GM19397 (cell line): Measurements from ENCODE around the gene S100PBP.

Experiments used
- ATAC-seq: cut with Tn5 transposase; IDR thresholded peaks from one replicate; pipeline ENCODE4 v1.9.1; 2021; ENCODE audit warnings: mild to moderate bottlenecking, moderate library complexity; ENCODE audit not compliant: unreplicated experiment

S100PBP gene

DNA sequence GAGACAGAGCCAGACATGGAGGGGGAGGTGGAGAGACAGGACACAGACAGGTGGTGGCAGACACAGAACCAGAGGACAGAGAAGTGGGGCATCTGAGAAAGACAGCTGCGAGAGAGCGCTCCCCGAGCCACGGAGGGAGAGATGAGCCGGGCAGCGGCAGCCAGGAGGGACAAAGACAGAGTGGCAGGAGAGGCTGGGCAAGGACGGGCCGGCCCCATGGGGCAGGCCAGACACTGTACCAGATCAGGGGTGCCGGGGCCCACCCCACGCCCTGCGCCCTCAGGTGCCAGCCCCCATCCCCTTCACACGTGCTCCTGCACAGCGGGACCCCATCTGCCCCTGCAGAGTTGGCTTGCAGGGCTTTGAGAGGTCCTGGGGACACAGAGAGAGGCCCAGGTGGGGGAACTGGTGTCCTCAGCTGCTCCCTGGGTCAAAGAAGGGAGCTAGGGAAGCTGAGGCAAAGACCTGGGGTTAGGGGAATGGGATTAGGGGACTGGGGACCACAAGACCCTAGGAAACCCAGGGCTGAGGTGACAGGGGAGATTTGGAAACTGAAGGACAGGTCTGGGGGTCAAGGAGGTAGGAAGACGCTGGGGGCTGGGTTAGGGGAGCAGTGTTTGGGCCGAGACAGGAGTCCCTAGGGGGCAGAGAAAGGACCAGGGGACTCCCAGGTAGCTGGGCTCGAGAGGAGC is 52.6 kb downstream of the S100PBP start:
- no peak for ATAC-seq

DNA sequence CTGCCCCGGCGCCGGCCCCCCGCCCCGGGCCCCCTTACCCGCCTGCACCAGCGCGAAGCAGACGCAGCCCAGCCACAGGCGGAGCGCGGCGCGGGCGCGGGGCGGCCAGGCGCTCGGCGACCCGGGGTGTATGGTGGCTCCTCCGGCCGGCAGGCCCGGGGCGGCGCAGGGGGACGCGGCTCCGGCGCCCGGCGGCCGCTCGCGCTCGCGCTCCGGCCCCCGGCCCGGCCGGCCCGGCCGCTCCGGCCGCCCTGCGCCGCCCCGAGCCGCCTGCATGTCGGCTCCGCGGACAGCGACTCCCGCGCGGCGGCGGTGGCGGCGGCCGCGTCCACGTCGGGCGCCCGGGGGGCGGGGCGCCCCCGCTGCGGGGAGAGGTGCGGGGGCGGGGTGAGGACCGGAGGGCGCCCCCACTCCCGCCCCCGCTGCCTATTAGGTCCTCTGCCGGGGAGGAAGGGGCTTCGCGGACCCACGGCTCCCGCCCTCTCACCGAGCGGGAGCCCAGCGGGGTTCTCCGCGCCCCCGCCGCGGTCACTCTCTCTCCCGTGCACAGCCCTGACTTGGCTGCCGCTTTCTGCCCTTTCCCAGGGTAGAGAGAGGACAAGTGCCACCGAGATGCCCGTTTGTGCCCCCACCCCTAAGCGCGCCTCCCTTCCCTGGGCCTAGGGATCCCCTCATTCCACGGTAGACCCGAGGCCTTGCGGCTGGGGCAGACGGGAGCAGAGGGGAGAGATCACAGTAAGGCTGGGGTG is 53.3 kb downstream of the S100PBP start, which contains the start of gene FNDC5:
FNDC5 (minus strand) TSS at position 298 of the 749 bp plus-strand sequence.
- ATAC-seq = no peak

DNA sequence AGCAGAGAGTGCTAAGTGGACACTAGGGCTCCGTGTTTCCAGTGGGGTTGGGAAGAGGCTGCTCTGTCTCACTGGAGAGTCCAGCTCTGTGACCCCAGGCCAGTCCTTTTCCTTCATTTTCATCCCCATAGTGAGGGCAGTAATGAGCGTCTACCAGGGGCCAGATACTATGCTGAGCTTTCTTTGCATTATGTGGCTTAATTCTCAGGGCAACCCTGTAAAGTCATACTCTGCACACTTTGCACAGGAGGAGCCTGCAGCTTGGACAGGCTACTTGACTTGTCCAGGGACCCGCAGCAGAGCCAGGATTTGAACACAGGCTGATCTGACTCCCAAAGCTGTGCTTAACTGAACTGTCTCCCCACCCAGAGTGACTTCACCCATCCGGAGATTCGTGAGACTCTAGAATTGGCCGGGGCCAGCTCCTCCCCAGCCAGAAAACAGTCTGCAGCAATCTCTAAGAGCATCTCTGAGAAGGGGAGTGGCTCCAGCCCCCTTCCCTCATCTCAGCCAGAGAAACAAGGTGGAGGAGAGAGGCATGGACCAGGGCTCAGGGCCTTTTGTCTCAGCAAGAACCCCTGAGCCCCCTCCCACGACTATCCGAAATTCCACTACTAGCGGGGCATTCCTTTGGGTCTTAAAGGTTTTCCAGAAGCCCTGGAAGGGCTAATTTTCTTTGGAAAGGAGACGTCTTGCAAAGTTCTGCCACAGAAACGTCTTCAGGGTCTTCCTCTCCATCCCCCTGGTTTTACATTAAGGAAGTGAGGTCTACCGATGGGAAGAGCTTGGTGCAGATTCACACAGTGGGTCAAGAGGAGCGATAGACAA is 54.1 kb downstream of the S100PBP start:
- ATAC-seq = no peak

DNA sequence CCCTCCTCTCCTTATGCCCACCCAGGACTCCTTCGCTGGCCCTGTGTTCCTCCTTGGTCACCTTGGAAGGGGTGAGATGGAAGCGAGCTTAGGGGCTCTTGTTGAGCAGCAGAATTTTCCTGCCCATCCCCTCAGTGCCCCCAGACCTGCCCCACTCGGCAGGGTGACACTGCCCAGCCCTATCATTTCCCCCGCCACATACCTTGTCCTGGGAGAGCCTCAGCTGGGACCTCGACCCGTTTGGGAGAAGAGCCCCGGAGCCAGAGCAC is 54.7 kb downstream of the S100PBP start:
- no peak for ATAC-seq

DNA sequence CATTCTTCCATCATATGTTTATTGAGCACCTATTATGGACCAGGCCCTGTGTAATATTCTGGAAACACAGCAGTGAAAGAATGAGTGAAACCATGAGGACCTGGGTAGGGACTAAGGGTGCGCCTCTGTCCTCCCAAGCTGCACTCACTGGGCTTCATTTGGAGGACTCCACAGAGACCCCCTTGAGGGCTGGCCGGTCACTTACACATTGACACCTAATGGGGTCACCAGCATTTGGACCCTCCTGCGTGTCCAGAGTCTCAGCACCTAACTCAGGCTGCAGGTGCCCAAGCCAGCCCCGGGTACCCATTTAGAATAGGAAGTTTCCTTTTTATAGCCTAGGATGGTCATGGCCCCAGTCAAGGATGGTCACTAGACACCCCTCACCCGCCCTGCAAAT is 56.0 kb downstream of the S100PBP start:
- ATAC-seq = no peak

DNA sequence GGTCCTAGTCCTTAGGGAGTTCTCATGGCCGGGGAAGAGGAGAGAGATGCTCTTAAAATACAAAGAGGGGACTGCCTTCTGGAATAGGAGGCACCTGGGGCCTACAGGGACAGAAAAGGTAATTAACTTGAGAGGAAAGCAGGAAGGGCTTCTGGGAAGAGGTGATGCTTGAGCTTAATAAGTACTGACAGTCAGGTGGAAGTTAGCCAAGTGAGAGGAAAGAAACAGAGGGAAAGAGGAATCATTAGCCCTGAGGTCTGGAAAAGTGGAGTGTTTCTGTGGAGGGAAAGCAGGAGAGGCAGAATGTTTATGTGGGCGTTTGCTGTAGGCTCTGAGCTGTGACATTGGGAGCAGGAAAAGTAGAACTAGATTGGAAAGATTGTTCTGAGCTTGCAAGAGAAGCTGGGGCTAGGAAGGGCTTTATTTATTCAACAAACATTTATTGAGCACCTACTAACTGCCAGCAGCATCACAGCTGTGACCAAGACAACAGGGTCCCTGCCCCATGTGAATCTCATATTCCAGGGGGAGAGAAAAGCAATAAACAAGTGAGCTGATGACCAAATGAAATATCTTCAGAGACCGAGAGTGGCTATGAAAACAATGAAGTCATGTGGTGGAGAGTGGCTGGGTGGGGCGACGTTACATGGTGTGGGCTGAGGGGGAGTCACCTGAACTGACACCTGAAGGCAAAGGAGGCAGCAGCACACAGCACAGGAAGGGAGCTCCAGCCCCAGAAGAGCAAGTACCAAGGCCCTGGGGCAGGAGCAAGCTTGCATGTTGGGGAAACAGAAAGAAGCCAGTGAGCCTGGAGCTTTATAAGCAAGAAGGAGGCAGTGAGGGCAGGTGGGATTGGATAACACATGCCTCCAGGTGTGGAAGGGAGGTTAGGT is 57.7 kb downstream of the S100PBP start:
- no peak for ATAC-seq

DNA sequence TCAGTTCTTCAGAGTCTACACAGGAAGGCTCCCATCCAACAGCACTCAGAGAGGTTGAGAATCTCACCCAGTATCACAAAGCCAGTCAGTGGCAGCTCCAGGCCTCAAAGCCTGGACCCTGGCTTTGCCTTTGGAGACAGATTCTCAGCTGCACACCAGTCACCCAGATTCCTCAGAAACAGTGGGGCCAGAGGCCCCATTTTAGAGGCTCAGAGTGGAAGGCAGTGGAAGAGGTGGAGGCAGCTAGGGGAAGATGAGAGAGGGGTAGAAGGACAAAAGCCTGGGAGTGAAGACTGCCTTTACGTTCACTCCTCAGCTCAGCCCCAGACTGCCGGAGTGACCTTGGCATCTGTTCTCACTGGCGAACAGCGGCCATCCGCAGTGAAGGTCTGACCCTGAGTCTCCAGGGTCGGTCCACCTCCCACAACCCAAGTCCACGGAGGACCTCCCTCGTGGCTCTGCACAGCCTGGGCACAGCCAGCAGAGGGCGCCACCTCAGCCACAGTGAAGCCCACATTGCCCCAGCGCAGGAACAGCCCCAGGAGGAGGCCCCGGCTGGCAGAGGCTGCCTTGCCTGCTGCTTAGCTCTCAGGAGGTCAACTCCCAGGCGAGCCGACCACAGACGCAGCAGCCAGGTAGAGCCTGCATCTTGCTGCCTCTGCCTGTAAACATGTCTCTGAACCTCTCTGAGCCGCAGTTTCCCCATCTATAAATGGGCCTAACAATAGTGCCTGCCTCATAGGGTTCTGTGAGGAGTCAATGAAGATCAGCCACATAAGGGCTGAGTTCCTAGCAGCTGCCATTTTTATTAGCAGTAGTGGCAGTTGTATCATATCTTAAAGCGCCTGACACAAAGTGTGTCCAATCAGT is 59.1 kb downstream of the S100PBP start:
- no peak for ATAC-seq

DNA sequence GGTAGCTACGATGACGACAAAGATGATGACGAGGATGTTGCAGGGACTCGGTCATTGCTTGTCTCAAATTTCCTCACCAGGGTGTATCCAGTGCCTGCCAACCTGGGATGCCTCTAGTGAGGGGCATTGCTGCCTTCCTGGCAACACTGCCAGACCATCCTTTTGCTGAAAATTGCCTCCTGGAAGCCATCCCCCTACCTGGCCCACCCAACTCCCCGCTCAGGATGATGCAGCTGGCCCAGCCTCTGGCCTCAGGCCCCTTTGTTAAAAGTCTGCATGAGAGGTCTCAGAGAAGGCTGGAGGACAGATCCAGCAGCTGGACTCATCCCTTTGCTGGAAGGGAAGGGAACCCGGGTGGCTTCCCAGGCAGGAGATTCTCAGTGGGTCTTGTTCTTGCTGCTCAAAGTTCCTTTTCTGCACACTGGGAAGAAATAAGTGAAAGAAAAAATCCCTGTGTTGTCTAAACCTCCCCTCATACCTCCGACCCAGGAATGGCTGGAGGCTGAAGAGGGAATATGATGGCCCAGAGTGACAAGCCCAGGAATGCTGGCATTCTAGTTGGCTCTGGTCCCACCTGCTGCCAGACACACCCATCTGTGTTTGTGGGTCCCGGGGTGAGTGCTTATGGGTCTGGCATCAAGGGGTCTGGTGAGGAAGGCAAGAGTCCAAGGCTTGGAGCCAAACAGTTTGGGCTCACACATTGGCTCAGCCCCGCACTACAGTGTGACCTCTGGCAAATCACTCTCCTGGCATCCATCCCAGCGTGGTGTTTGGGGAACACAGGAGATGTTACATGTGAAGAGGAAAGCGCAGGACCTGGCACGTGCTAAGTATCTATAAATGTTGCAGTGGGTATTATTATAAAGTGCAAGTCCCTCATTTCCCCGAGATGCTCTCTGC is 60.0 kb downstream of the S100PBP start:
- no peak for ATAC-seq

DNA sequence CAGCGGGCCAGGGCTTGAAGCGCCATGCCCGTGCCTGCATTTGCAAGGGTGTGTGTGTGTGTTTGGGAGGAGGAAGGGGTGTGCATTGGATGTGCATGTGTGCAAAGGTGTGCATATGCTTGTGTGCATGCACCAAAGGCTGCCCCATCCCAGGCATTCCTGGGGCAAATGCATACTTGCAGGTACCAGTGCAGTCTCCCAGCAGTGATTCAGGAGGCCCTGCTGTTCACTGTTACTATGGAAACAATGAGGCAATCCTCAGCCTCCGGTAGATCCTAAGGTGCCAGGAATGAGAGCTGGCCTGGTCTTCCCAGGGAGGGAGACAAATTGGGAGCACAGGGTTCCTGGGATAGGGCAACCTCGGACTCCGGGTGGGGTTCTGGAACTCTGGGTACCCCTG is 60.7 kb downstream of the S100PBP start:
- ATAC-seq = no peak

DNA sequence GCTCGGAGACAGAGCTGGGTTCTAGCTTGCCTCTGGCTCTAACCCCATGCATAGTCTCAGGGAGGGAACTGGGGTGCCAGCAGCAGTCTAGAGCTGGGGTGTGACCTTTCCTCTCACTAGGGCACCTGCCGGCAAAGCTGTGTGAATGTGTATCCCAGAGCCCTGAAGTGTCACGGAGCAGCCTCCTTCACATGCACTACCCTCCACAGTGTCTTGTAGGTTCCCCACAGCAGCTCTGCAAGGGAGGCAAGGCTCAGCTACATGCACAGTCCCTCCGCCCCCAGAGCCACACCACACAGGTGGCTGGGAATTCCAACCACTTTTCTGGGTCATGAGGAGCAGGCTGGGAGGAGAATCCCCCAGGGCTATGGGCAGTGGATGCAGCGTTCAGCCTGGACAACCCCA is 61.2 kb downstream of the S100PBP start:
- ATAC-seq = no peak

DNA sequence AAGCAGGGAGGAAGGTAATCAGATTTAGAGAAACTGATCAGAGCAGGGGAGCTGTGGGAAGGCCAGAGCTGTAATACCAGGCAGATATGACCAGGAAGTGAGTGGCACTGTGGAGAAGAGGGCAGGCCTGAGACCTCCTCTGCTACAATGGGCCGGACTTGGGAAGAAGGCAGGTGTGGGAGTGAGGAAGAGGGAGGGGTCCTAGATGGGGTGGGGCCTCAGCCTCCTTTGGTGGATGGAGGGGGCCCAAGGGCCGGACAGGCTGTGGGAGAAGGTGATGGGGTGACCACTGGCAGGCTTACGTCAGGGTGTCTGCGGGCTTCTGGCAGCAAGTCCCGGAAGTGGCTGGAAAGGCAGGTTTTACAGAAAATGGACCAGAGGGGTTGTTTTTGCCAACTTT is 63.8 kb downstream of the S100PBP start:
- no peak for ATAC-seq

DNA sequence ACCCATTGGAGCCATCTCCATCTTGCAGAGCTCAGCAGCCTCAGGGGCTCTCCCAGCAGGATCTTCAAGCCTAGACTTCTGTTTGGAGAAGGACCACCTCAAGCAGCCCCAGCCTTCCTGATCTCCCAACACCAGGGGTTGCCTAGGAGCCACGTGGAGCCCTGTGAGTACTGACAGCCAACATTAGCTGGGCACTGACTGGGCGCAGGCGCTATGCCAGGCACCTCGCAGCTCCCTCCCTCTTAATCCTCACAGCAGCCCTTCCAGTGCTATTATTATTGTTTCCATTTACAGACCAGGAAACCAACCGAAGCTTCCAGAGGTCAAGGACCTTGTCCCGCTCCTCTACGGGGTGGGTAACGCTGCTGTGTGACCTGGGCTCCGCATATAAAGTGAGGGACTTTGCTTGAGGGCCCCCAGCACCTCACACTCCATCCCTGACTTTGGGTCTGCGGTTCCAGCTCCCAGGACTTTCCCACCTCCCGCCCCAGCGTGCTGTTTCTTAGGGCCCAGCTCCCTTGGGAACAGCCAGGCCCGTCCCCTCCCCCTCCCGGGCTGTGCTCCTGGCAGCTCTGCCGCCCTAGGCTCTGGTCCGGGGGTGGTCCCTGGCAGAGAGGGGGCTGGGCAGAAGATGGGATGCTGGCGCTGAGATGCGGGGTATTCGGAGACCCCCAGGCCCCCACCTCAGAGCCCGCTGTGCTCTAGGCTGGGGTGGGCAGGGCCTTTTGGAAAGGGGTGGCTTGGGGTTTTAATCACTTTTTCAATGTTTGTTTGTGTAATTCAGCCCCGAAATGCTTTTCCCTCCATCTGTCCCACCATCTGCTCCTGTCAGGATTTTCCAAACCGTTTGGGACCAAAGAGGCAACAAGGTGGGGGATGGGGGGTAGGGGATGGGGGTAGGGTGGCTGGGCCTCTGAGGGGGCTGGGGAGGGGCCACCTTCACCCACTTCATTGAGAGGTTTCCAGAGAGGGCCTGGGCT is 64.7 kb downstream of the S100PBP start:
- no peak for ATAC-seq

DNA sequence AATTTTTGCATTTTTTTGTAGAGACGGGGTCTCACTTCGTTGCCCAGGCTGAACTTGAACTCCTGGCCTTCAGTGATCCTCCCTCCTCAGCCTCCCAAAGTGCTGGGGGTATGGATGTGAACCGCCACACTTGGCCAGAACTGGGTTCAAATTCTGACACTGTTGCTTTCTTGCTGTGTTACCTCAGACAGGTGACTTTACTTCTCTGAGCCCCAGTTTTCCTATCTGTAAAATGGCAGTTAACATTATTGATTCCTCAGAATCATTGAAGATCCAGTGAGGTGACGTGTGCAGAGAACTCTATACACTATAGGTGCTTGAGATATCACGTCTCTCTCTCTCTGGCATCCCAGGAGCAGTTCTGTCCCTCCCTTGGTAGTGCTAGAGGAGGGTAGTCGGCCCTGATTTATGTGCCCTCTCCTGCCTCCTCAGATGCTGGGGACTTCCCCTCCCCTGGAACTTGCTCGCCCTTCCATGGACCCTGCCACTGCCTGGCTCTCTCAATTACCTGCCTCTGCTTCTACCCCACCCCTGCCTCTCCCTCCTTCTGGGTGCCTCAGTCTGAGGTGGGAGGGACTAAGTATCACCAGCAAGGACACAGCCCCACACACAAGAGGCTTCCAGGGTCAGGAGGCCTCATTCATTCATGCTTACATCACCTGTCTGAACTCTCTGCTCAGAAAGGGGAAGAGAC is 66.0 kb downstream of the S100PBP start:
- no peak for ATAC-seq

DNA sequence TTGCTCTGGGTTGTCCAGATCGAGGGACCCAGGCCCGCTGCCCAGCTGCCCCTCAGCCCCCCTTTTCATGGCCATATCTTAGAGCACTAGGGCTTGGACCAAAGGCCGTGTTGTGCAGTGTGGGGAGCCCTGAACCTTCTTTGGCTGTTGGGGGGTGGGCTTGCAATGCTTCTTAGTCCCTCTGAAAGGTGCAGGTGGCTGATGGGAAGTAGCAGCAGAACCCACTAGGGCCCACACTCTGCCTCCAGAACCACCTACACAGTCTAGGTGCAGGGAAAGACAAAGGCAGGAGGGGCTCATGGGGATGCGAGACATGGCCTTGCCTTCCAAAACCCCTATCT is 66.5 kb downstream of the S100PBP start:
- no peak for ATAC-seq

DNA sequence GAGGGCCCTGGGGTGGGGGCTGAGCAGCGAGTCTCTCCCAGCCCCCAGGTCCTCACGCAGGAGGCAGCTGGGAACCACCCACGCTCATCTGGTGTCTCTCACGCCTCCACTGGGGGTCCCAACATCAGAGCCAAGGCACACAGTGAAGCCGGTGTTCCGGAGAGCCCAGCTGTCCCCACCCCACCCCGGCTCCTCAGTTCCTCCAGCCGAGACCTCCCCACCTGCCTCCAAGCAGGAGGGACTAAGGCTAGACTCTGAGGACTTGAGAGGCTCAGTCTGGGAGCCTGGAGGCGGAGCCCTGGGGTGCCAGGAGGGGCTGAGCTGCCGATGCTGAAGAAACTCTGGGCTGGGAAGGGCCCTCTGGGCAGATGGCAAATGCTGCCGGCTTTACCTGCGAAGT is 67.3 kb downstream of the S100PBP start:
- no peak for ATAC-seq

DNA sequence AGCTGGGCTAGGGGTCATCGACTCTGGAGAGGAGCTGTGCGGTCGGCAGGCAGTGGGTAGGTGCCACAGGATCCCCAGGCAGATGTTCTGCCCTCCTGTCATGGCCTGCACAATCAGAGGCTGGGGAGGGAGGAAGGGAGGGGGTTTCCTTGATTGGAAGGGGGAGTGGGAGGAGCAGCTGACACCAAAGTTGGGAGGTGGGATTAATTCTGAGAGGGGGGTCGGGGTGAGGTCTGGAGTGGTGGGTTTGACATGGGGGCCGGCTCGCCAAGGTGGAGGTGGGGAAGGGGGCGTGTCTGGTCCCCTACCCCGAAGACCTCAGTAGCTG is 68.2 kb downstream of the S100PBP start:
- ATAC-seq = no peak

DNA sequence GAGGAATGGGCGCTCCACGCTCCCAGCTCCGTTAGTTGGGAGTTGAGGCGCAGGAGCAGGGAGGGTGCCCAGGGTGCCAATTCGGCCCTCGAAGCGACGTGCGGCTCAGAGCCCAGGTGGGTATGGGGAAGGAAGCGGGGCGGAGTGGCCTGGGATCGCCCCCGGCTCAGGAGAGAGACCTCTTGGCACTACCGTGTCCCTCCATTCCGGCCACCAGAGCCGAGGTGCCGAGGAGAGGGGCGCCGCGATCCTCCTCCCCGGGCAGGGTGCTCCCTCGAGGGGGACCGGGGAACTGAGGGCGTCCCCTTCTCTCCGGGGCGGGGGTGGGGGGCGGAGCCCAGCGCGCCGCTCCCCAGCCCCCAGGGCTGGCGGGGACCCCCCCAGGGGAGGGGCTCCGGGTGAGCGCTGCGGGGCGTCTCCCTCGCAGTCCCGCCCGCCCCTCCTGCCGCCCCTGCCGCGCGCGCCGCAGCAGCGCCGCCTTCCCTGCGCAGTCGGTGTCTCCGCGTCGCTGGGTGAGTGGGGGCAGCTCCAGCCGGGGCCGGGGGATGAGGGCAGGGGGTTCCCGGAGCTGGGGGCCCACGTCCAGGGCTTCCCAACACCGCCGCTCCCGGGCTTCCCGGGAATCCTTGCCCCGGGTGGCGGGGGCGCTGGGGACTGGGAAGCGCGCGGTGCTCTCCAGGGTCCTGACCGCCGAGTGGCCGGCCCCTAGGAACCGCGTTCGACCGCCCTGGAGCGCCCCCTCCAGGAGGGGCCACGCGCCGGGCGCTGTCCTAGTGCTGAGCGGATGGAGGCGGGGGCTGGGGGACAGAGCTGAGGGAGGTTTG is 68.8 kb downstream of the S100PBP start, which contains the start of gene HPCA:
HPCA (plus strand) TSS at position 488 of the 824 bp plus-strand sequence. CDS start 2,408 bp downstream, outside the sequence.
- no peak for ATAC-seq
